ENCODE measurements around the gene PARS2.
A peak's percentile ranks its signal among the peaks of the same experiment; 100 is the strongest.

Gene PARS2

DNA sequence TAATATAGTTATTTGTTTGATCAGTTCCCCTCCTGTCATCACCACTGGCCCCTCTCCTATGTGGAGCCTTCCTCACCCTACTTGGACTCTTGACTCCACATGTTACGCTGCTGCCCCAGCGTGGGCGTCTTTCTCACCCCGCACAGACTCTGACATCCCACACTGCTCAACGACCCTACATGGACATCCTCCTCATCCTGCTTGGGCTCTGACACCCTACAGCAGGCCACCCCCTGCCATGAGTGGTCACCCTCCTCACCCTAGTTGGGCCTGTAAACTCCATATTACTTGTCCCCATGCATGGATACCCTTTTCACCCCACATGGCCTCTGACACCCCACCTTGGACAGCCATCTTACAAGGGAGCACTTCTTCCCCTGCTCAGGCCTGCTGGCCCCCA is 27.6 kb downstream of the PARS2 start:
- no peak for DNase-seq (ENCODE audit: low read depth, low spot score)

DNA sequence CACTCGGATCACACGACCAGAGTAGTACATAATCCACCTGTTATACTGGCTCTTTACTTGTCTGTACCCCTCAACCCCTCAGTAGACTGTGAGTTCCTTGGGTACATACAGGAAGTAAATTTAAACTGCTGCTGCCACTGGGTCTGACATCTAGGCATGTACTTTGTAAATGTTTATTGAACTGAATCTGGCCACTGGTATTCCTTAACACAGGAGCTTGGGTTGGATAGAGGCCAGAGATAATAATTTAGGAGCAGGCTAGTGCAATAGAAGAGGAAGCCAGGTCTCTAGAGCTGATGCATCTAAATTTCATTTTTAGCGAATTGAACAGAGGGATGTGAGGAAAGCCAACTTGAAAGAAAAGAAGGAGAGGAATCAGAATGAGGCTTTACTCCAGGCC is 36.3 kb downstream of the PARS2 start:
- DNase-seq (ENCODE audit: low read depth, low spot score): no peak

DNA sequence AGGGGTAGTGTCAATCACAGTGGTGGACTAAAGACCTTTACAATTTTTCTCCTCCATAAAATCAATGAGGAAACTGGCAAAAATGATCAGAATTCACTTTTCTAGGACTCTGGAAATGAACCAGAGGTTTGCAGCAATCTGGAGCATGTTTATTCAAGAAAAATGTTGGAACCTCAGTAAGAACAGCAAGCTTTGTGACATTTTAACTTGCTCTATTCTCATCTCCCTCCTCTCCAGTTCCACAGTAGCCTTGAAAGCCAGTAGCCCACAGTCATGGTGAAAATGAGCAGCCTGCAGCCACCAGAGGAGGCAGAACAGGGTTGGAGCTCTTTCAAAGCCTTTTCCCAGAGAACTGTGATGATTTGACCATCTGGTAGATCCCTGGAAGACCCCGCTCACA is 39.6 kb downstream of the PARS2 start:
- DNase-seq (ENCODE audit: low read depth, low spot score): no peak

DNA sequence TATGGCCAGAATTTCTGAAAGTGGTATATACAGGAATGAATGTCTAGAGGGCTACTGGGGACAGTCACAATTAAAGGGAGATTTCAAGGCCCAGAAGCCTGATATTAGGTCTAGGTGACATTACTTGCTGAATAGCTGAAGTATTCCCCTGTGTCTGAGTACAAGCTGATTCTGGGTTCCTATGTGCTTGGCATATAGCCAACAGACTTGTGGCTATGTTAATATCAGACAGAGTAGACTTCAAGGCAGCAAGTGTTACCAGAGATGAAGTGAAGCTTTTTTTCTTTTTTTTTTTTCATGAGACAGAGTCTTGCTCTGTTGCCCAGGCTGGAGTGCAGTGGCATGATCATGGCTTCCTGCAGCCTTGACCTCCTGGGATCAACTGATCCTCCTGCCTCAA is 40.3 kb downstream of the PARS2 start:
- DNase-seq (ENCODE audit: low read depth, low spot score): no peak

DNA sequence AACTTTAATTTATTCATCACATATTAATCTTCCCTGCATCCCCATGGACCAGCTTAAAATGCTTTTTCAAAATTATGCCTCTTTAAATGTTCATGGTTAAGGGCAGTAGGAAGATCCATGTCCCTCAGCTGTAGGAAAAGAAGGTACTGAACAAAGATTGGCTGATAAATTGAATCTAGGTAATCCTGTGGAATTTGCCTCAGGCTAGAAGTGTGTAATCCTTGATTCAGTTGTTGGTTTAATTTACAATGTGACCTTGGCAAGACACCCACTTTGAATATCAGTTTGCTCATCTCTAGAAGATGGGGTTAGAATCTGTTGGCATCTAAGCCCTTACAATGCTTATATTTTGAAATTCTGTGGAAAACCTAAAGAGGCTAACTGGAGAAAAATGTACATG is 42.6 kb downstream of the PARS2 start:
- DNase-seq (ENCODE audit: low read depth, low spot score): no peak

DNA sequence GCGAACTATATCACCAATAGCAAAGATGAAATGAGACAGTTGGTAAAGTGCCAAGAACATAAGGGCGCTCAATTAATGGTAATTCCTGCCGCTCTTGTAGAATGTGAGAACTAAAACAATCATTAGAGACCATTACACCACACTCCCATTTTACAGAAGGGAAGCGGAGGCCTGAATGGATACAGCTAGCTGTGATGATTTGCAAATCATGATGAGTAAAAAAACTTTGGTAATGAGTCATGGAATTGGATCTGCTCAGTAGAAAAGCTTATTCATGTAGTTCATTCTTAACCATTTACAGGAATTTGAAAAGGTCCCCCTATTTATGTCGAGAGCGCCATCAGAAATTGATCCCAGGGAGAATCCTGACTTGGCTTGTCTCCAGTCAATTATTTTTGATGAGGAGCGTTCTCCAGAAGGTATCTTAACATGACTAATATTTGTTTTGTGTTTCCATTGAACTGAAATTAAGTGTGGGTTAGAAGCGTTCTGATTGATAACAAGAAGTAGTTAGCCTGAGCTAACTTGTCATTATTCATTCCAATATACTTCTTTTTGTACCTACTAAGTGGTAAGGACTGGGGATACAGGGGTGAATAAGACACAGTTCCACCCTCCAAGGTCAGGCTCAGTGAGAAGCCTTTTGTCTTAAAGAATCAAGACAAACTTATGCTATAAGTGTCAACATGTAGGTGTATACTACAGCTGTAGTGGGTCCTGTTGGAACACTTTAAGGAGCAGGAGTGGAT is 47.9 kb downstream of the PARS2 start:
- DNase-seq (ENCODE audit: low read depth, low spot score): no peak

DNA sequence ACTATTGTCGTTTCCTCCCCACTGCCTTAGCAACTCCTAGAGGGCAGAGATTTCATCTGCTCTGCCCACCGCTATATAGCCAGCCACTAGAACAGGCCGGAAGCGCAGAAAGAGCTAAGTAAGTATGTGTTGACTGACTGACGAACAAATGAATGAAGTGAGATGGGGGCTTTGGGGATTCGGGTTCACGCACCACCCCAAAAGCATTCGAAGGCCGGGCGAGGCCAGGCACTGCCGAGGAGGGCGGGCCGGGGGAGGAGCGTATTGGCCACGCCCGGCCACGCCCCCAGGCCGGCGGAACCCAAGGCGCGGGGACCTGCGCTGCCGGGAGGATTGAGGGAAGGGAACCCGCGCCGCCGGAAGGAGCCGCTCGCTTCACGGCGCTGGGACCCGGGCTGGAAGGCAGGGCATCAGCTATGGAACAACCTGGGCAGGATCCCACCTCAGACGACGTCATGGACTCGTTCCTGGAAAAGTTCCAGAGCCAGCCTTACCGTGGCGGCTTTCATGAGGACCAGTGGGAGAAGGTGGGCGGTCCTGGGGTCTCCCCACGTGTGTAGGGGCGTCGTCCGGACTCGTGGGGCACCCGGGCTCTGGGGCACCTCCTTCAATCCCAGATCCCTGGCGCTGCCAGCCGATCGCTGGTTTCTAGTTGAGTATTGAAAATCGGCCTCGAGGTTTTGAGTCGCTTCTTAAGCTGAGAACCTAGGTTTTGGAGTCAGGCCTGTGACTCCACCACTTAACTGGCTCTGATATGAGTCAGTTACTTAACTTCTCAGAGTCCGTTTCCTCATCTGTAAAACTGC is 48.6 kb downstream of the PARS2 start, which contains the start of gene TTC4:
Gene TTC4, plus strand, starts transcription at position 369 of the 806 bp plus-strand sequence. Its CDS starts 48 bp downstream, at position 417.
- DNase-seq (ENCODE audit: low read depth, low spot score): peak; percentile 57

DNA sequence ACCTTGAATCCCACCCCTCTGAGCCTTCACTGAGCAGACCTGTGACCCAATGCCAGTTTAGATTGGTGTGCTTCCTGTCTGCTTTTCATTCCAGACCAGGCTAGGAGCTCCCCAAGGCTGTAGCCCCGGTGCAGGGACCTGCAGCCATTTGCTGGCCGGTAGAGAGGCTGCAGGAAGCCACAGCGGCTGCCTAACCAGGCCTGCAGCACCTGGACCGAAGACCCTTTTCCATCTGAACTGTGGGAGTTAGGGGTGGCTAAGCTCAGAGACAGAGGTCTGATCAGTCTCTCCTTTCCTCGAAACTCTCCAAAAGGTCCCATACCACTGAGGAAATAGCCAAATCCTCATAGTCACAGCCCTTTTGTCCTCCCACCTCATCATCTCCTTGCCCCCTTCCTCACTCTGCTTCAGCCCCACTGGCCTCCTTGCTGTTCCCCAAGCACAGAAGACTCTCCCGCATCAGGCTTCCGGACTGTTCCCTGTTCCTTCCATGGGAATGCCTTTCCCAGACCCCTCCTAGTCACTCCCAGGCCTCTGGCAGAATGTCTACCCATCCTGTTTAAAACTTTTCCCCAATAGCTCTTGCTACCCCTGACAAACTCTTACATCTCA is 49.3 kb downstream of the PARS2 start:
- no peak for DNase-seq (ENCODE audit: low read depth, low spot score)

DNA sequence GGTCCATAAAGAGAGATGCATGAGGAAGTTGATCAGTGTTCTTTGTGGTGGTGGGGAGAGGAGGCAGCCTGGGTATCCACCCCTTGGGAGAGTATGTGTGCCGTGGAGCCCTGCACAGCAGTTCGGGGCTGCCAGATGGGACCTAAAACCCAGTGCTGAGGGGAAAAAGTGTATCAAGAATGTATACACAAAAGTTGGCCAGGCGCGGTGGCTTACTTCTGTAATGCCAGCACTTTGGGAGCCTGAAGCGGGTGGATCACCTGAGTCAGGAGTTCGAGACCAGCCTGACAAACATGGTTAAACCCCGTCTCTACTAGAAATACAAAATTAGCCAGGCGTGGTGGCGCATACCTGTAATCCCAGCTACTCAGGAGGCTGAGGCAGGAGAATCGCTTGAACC is 52.8 kb downstream of the PARS2 start:
- no peak for DNase-seq (ENCODE audit: low read depth, low spot score)

DNA sequence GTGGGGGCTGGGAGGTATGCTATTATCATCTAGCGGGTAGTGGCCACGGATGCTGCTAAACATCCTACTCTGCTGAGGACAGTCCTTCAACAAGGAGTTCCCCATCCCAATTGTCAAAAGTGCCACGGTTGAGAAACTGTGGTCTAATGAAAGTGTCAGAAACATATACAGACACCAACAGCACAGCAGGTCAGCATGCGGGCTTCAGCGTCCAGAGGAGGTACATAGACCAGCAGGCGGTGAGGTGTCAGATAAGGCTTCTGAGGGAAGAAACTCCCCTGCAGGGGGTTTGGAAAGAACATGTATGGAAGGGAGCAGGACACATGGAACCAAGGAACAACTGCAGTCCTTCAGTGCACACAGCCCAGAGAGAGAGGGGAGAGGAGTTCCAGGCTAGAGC is 53.5 kb downstream of the PARS2 start:
- DNase-seq (ENCODE audit: low read depth, low spot score): no peak

DNA sequence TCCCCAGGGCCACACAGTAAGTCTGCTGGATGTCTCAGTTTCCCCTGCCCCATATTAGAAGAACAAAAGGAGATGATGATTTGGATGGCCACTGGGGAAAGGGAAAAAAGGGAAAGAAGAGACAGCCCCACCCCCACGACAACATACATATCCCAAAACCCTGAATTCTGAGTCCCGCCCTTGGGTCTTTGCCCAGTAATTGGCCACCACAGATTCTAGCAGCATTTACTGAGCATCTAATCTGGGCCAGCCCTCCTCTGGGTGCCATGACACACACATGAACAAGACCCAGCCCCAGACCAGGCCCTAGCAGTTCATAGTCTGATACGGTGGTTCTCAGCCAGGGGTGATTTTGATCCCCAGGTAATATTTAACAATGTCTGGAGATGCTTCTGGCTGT is 53.9 kb downstream of the PARS2 start:
- DNase-seq (ENCODE audit: low read depth, low spot score): no peak

DNA sequence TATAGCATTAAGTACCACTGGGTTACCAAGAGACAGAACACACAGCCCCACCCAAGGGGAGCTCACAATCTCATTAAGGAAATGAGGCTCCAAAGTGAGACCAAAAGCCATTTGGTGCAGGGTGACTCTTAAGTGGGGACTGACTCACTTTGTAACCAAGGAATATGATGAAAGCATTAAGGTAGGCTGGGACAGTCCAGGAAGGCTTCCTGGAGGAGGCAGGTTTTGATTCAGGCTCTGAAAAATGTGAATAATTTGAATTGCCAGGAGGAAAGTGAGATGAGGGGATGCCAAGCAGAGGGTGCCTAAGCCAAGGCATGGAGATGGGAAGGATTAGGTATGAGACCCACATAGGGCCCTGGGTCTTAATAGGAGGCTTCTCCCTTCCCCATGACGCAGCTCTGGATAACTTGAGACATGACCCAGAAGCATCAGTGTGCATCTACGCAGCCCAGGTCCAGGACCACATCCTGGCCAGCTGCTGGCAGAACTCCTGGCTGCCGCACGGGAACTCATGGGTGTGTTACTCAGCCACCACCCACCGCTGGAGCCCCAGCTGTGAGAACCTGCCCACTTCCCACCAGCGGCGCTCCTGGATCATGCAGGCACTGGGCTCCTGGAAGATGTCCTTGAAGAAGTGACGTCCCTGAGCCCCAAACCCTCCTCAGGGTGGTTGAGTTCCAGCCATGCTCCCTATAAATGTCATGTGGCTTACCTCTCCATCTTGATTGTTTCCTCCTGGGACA is 54.6 kb downstream of the PARS2 start:
- no peak for DNase-seq (ENCODE audit: low read depth, low spot score)

DNA sequence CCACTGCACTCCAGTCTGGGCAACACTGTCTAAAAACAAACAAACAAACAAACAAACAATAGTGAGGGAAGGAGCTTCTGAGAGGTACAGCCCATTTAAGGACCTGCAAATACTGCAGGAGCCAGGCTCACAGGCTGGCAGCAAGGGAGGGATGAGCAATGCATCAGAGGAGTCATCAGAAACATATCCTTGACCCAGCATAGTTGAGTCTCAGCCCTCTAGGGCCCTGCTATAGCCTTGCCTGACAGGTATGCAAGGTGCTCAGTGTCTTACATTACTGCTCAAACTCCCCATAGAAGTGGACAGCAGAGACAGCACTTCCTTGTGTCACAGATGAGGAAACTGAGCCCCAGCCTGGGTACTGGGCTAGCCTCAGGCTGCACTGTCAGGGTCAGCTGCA is 55.9 kb downstream of the PARS2 start:
- DNase-seq (ENCODE audit: low read depth, low spot score): no peak

All from activated naive CD8-positive, alpha-beta T cell treated with anti-CD3 and anti-CD28 coated beads, Interleukin-2, amount 50 U/mL, for 16 hours (primary cell).